Measurements from ENCODE around the gene GLG1.
A peak's percentile ranks its signal among the peaks of the same experiment; 100 is the strongest.

Gene GLG1

DNA sequence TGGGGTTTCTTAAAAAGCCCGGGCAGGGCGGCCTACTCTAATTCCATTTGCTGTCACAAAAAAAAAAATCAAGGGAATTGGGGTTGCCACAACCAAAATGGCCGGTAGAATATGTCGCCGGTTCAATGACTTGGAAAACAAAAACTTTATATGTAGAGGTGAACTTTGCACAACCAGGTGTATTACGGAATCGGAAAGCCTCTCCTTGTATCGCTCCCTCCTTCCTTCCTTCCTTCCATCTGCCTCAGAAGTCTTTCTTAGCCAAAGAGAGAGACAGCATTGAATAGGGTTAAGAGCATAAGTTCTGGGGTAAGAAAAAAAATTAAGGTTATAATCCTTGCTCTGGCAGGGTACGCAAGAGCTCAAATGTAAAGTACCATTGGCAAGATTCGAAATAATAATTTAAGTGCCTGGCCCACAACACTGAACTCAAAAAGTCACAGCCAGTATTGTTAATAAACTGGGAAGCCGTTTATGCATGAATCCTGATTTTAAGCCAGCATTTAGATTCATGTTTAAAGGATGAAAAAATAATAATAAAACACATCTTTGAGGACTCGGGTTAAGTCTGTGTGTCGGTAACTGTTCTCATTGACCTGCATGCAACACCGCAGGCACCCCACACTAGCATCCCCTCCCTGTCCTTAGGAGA lies 522 bp upstream of the GLG1 start:
- H3K4me3 ChIP-seq (ENCODE audit: low read depth, low read length): peak overlapping the region; percentile 95
- peak overlapping the region; percentile 93 for H3K27ac ChIP-seq
- DNase-seq: no peak
- no peak for TF ChIP-seq CTCF (IDR thresholded peaks at IDR 0.05; ENCODE audit: low read depth, low read length)
- no peaks in the 10 kb centered on the region for H3K27me3 ChIP-seq (ENCODE audit: insufficient read depth, low read depth, severe bottlenecking)
- H3K36me3 ChIP-seq: peaks cover 2% of the 10 kb centered on the region; the same call in 1 of the 2 replicates
- H3K9me3 ChIP-seq (ENCODE audit: severe bottlenecking): no peaks in the 10 kb centered on the region

GRCh38 chr16:74605746-74606520 lies 981 bp downstream of the GLG1 start:
- no peaks in the 10 kb centered on the region for H3K27me3 ChIP-seq (ENCODE audit: insufficient read depth, low read depth, severe bottlenecking)
- H3K27ac ChIP-seq: peak overlapping the region; percentile 93
- H3K9me3 ChIP-seq (ENCODE audit: severe bottlenecking): no peaks in the 10 kb centered on the region
- H3K36me3 ChIP-seq: peaks cover 2% of the 10 kb centered on the region; the same call in 1 of the 2 replicates
- no peak for DNase-seq
- peak overlapping the region; percentile 95 for H3K4me3 ChIP-seq (ENCODE audit: low read depth, low read length)
- TF ChIP-seq CTCF (IDR thresholded peaks at IDR 0.05; ENCODE audit: low read depth, low read length): no peak

DNA sequence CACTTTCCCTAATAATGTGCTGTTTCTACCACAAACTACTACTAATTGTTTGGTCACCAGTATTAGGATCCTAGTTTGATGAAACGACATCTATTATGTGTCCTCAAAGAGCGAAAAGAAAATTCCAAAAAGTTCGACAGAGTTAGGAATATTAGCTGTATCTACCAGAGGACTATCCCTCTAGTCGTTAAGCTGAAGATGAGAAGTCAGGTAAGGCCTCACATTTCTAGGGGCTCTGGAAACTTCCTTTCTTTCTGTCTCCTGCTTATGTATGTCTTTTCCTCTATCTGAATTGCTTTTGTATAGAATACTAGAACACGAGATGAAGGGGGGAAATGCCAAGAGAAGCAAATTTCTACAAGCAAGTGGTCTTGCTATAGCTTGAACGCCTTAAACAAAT lies 1.6 kb downstream of the GLG1 start:
- no peak for TF ChIP-seq CTCF (IDR thresholded peaks at IDR 0.05; ENCODE audit: low read depth, low read length)
- DNase-seq: no peak
- H3K27me3 ChIP-seq (ENCODE audit: insufficient read depth, low read depth, severe bottlenecking): no peaks in the 10 kb centered on the region
- H3K4me3 ChIP-seq (ENCODE audit: low read depth, low read length): no peak overlapping the region
- H3K36me3 ChIP-seq: peaks cover 2% of the 10 kb centered on the region; the same call in 1 of the 2 replicates
- no peaks in the 10 kb centered on the region for H3K9me3 ChIP-seq (ENCODE audit: severe bottlenecking)
- H3K27ac ChIP-seq: no peak overlapping the region

DNA sequence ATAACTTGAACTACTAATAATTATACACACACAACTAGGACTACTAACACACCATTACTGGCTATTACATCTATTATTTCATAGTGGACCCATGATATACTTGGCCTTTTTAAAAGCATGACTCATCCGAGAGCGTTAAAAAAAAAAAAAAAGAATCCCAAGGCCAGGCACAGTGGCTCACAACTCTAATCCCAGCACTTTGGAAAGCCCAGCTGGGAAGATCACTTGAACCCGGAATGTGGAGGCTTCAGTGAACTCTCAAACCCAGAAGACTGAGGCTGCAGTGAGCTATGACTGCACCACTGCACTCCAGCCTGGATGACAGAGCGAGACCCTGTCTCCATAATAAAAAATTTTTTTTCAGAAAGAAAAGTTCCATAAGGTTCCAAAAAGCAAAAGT lies 3.1 kb downstream of the GLG1 start:
- no peak for DNase-seq
- H3K27ac ChIP-seq: no peak overlapping the region
- H3K4me3 ChIP-seq (ENCODE audit: low read depth, low read length): no peak overlapping the region
- no peak for TF ChIP-seq CTCF (IDR thresholded peaks at IDR 0.05; ENCODE audit: low read depth, low read length)
- no peaks in the 10 kb centered on the region for H3K27me3 ChIP-seq (ENCODE audit: insufficient read depth, low read depth, severe bottlenecking)
- peaks cover 4% of the 10 kb centered on the region for H3K36me3 ChIP-seq
- no peaks in the 10 kb centered on the region for H3K9me3 ChIP-seq (ENCODE audit: severe bottlenecking)

GRCh38 chr16:74601126-74601871 lies 5.6 kb downstream of the GLG1 start:
- no peaks in the 10 kb centered on the region for H3K9me3 ChIP-seq (ENCODE audit: severe bottlenecking)
- DNase-seq: no peak

More at GRCh38 chr16:74601126-74601871, 5.6 kb downstream of the GLG1 start:
- Histone ChIP-seq H3K27me3 (ENCODE audit: insufficient read depth, low read depth, severe bottlenecking) (no peaks in the 10 kb centered on the region), H3K27ac (no peak overlapping the region), H3K4me3 (ENCODE audit: low read depth, low read length) (no peak overlapping the region), H3K36me3 (peaks cover 2% of the 10 kb centered on the region; the same call in 1 of the 2 replicates)
- no peak for TF ChIP-seq CTCF (IDR thresholded peaks at IDR 0.05; ENCODE audit: low read depth, low read length)
